SH-SY5Y (cell line): ENCODE results near the gene TPSAB1.

Experiments used
- GATA2 ChIP-seq: IDR thresholded peaks from 2 replicates; pipeline ENCODE4 v1.6.1; 2011; ENCODE audit warnings: mild to moderate bottlenecking, low read depth, low read length
- GATA3 ChIP-seq: IDR thresholded peaks from 2 replicates; pipeline ENCODE4 v1.6.1; 2011; ENCODE audit warnings: low read depth, mild to moderate bottlenecking, low read length, moderate library complexity

Gene TPSAB1

DNA sequence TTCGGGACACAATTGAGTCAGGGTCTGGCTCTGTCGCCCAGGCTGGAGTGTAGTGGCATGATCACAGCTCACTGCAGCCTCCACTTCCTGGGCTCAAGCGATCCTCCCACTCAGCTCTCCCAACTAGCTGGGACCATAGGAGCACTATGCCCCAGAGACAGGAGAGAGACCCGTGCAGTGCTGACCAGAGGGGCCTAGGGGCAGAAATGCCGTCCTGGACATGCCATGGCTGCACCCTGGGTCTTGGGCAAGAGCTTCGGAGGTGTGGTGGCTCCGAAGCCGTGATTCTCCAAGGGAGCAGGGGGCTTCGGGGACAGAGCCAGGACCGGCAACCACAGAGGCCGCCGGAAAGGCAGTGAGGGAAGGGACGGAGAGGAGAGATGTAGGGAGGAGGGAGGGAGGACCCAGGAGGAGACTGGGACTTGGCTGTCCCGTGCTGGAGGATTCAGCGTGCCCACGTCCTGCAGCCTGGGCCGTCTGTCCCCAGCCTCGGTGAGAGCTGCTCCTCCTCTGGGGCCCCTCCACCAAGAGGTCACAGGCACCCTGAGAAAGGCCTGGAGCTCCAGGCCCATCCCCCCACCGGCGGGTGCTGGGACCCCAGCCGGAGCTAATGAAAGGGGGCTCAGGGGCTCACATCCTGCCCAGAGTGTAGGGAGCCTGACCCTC is 37.2 kb downstream of the TPSAB1 start:
- no peak for TF ChIP-seq GATA2
- TF ChIP-seq GATA3 = no peak

DNA sequence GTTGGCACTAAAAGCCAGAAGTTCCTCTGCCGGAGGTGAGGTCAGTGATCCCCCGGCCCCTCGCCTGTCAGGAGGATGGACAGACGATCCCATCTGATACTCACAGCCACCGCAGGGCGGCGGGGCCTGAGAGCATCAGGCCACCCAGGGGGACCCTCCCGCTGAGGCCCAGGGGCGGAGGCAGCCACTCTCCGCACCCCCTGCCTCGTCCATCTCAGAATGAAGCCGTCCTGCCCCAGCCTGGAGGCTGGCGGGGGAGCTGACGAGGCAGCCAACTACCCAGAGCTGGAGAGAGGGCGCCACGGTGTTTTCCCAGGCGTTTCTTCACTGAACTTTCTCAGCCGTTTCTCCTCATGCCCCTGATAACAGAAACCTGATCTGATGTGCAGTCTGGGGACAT is 38.0 kb downstream of the TPSAB1 start:
- TF ChIP-seq GATA2 (no peak), GATA3 (no peak)

DNA sequence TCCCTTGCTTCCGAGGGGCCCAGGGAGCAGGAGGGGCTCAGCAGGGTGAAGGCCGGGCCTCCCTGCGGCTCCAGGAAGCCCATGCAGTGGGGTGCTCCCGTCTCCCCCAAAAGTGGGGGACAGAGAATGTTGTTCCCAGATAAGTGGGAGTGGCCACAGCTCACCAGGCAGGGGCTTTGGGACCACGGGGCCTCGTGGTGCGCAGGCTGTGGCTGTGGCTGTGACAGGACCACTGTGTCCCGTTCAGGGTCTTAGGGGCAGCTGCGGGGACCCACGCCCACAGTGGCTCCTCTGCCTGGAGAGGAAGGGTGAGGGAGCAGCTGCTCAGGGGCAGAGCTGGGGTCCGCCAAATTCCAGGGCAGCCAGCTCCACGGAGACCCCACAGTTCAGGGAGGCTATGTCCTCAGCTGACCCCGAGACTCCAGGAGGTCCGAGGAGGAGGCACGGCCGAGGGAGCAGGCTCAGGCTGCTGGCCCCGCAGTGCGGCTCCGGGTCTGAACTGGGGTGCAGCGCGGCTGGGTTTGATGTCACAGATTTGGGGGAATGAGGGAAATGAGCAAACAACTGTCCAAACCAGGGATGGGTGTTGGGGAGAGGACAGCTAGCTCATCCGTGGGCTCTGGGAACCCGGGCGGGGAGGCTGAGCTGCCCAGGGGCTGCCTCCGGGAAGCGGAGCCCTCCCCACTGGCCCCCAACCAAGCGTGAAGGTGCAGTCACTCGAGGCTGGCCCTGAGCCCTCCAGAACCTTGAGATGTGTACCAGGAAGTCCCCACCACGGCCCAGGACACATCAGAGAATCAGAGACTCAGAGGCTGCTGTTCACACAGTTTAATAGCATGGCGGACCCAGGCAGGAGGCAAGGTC is 38.8 kb downstream of the TPSAB1 start:
- no peak for TF ChIP-seq GATA3
- TF ChIP-seq GATA2 = no peak

DNA sequence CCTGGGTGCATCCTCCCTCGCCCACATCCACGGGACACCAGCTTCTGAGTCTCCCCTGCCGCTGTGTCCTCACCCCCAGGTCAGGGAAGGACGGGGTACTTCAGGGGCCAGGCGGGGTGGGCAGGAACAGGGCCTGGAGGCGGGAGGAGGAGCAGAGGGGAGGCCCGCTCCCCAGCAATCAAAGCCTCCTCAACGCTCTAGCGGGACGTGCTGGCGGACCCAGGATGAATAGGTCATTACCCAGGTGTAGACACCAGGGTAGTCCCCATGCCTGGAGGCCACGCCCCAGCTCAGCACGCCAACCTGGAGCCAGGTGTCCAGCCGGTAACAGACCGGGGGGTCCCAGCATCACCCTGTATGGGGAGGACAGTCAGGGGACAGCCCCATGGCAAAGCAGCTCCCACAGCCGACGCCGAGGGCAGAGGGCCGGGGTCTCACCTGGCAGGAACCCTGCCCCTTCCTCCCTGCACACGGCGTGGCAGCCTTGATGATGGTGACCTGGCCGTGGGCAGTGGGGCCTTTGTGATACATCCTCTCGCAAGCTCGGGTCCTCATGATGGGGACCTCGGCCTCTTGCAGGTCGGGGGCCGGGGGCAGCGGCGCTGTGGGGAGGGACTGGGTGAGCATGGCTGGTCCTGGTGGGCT is 39.6 kb downstream of the TPSAB1 start:
- no peak for TF ChIP-seq GATA3
- TF ChIP-seq GATA2 = no peak

DNA sequence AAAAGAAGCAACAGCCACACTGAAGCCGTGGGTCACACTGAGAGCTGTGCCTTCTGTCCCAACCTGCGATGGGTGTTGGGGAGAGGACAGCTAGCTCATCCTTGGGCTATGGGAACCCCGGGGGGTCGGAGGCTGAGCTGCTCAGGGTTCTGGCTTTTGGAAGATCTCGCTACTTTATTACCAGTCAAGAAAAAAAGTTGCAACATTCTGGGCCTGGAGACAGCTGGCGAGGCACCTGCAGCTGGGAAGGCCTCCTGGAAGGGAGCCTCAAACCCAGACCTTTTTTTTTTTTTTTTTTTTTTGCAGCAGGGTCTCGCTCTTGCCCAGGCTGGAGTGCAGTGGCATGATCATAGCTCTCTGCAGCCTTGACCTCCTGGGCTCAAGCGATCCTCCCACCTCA is 40.3 kb downstream of the TPSAB1 start:
- no peak for TF ChIP-seq GATA2
- no peak for TF ChIP-seq GATA3

DNA sequence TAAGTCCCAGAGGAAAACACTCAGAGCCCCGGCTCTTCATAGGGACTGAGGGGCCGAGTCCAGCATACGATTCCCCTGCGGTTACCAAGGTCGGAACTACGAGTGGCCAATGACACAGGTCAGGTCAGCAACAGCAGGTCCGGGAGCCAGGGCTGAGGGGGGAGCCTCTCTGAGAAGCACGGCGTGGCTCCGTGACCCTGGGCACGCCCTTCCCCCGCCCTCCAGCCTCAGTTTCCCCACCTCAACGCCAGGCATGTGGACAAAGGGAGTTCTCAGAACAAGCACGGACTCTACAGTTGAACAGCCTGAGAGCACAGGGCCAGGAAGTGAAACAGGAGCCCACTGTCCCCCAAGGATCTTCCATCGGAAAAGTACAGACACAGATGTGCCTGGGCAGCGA is 41.0 kb downstream of the TPSAB1 start:
- TF ChIP-seq GATA2 = no peak
- no peak for TF ChIP-seq GATA3

DNA sequence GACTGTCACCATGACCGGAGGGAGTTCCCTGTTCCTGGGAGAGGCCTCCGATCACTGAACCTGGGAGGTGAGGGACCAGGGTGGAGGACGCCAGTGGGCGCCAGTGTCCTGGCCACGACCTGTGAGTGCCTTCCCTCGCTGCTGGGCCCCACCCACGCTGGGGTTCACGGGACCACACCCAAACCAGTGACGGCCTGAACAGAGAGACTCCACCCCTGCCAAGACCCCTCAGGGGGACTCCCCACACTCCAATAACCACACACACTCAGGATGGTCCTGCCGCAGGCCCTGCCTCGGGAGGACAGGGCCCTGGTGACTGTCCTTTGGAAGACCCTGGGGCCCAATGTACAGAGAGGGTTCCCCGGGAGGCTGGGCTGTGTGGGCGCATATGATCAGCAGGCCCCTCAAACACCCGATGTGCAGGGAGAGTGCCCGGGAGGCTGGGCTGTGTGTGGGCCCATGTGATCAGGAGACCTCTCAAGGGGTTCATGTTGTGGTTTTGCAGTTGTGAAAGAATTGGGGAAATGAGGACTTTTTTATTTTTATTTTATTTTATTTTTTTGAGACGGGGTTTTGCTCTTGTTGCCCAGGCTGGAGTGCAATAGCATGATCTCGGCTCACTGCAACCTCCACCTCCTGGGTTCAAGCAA is 41.9 kb downstream of the TPSAB1 start:
- TF ChIP-seq GATA2 = no peak
- no peak for TF ChIP-seq GATA3

DNA sequence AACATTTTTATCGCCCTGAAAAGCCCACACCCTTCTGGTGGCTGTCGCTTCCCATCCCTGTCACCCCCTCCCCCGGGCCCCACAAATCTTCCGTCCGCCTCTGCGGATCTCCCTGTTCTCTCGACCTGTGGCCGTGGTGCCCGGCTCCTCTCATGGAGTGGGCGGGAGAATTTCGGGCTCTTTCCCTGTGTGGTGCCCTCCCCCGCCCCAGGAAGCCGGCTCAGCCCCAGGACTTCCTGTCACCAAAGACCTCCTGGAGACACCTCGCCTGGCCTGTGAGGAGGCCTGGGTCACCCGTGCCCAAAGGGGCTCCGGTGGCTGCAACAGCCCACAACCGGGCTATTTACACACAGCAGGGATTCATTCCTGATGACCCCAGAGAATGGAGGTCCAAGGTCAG is 42.8 kb downstream of the TPSAB1 start:
- no peak for TF ChIP-seq GATA2
- TF ChIP-seq GATA3 = no peak

DNA sequence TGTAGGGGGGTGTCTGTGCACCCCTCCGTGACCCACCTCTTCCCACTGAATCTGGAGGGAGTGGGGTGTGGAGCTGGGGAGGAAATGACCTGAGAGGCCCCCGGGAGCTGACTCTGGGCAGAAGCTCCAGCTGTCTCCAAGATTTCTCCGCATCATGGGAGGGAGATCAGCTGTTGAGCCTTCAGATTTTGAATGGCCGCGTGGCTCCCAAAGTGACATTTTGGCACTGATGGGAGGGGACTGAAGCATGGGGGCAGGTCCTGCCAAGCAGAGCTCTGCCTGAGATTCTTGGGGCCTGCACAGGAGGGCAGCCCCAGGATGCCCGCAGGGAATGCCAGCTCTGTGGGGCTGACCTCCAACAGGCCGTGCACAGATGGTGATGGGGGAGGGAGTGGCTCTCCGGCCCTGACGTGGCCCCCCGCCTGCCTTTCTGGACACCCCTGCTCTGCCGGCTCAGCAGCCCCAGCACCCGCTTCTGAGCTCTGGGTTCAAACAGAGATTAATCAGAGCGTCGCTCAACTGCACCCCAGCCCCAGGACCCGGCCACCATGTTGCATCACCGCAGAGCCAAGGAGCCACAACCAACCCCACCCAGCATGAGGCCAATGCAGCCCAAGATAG is 43.6 kb downstream of the TPSAB1 start:
- TF ChIP-seq GATA2 (no peak), GATA3 (no peak)

DNA sequence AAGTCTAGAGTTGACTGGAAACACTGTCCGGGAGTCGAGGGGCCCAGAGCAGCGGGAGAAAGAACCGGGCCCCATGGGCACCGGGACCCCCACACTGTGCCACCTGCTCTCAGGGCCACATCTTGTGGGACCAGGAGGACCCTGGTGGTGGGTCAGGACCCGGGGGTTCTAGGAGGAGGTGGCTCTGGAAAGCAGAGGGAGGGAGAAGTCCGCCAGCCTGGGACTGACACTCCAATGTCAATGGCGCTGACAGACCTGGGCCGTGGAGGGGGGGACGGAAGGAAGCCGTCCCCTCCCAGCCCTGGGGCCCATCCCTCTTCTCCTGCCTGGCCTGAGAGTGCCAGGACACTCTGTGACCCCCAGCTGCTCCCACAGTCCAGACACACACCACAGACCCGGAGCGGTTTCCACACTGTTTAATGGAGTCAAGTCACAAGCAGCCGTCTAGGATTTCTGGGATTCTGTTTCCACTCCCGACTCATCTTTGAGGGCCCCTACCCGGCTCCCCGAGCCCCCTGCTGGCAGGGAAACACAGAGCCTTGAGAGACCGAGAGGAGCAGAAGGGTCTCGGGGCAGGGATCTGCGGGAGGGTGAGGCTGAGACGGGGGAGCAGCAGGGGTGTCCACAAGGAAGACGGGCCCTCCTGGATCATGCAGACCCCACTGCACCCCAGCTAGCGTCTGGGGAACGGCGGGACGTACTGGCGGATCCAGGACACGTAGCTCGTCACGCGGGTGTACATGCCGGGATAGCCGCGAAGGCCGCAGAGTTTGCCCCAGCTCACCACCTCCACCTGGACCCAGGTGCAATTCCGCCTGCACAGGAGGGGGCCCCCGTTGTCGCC is 45.4 kb downstream of the TPSAB1 start:
- no peak for TF ChIP-seq GATA3
- no peak for TF ChIP-seq GATA2

DNA sequence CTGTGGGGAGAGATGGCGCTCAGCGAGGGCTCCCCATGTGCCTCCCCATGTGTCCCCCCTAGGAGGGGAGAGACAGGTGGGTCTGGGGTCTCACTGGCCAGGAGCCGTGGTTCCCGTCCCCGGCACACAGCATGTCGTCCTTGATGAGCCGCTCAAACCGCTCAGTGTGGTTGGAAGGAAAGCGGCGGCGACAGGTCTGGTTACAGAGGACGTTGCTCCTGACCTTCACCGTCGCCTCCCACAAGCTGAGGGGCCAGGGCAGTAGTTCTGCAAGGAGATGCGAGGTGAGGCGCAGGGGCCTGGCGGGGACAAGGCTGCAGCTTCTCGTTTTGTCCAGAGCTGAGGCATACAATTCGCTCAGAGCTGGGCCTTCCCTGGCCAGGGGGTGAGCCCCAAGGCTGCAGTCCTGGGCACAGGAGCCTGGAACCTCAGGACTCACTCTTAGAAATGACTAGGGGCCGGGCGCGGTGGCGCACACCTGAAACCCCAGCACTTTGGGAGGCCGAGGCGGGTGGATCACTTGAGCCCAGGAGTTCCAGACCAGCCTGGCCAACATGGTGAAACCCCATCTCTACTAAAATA is 46.1 kb downstream of the TPSAB1 start:
- TF ChIP-seq GATA3 (no peak), GATA2 (no peak)

DNA sequence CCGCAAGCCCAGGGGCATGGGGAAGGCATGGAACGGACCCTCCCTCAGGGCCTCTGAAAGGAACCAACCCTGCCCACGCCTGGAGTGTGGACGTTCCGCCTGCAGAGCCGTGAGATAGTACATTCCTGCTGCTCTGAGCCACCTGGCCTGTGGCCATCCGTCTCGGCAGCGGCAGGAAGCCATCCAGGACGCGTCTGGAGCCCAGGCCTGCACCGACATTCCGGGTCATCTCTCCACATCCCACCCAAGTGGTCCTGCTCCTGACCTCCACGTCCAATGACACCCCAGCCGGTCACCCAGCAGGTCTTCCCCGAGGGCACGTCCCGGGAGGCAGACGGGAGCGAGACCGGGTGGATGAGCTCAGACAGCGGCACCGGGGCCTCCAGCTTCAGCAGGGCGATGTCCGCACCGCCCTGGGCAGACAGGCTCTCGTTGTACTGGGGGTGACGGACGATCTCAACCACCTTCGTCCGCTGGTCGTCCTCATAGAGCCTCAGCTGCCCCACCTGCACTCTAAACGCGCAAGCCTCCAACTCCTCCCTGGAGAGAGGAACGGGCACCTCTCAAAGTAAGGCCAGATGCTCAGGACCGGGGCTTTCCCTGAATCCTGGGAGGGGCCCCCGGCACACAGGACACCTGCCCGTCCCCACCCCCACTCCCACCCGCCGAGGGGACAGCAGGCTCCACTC is 47.6 kb downstream of the TPSAB1 start:
- TF ChIP-seq GATA3 (no peak), GATA2 (no peak)
